Measurements from ENCODE around the gene PGGHG.

The PGGHG gene

GRCh38 chr11:292211-293121 lies 3.5 kb downstream of the PGGHG start:
- no peaks in the 10 kb centered on the region for H3K27me3 Mint-ChIP-seq
- peaks cover 25% of the 10 kb centered on the region for H3K36me3 Mint-ChIP-seq (ENCODE audit: insufficient read depth)
- no peak for ATAC-seq (replicated peaks; ENCODE audit: extremely low read depth, poor library complexity, severe bottlenecking)
- DNase-seq (ENCODE audit: low spot score in 2 of 2), result no peak
- H3K9me3 Mint-ChIP-seq, result no peaks in the 10 kb centered on the region
- H3K4me1 Mint-ChIP-seq, result peaks cover 38% of the 10 kb centered on the region
- H3K27ac Mint-ChIP-seq (ENCODE audit: low read depth), result no peak overlapping the region
- H3K4me3 Mint-ChIP-seq, result no peak overlapping the region

GRCh38 chr11:293271-293851 lies 4.4 kb downstream of the PGGHG start:
- ATAC-seq (replicated peaks; ENCODE audit: extremely low read depth, poor library complexity, severe bottlenecking) (no peak), DNase-seq (ENCODE audit: low spot score in 2 of 2) (no peak)
- H3K9me3 Mint-ChIP-seq, result no peaks in the 10 kb centered on the region
- H3K36me3 Mint-ChIP-seq (ENCODE audit: insufficient read depth), result peaks cover 20% of the 10 kb centered on the region
- H3K4me3 Mint-ChIP-seq, result no peak overlapping the region
- H3K27me3 Mint-ChIP-seq, result no peaks in the 10 kb centered on the region
- no peak overlapping the region for H3K27ac Mint-ChIP-seq (ENCODE audit: low read depth)
- H3K4me1 Mint-ChIP-seq, result peaks cover 36% of the 10 kb centered on the region

GRCh38 chr11:293852-294661 lies 5.1 kb downstream of the PGGHG start:
- no peak overlapping the region for H3K27ac Mint-ChIP-seq (ENCODE audit: low read depth)
- peaks cover 20% of the 10 kb centered on the region for H3K36me3 Mint-ChIP-seq (ENCODE audit: insufficient read depth)
- H3K4me3 Mint-ChIP-seq, result no peak overlapping the region
- H3K9me3 Mint-ChIP-seq, result no peaks in the 10 kb centered on the region
- ATAC-seq (replicated peaks; ENCODE audit: extremely low read depth, poor library complexity, severe bottlenecking) (no peak), DNase-seq (ENCODE audit: low spot score in 2 of 2) (no peak)
- H3K4me1 Mint-ChIP-seq, result peaks cover 36% of the 10 kb centered on the region
- H3K27me3 Mint-ChIP-seq, result no peaks in the 10 kb centered on the region

GRCh38 chr11:294780-295179 lies 5.9 kb downstream of the PGGHG start:
- H3K27me3 Mint-ChIP-seq, result no peaks in the 10 kb centered on the region
- no peak for DNase-seq (ENCODE audit: low spot score in 2 of 2)
- peaks cover 19% of the 10 kb centered on the region for H3K36me3 Mint-ChIP-seq (ENCODE audit: insufficient read depth)
- peaks cover 31% of the 10 kb centered on the region for H3K4me1 Mint-ChIP-seq
- no peak overlapping the region for H3K4me3 Mint-ChIP-seq
- ATAC-seq (replicated peaks; ENCODE audit: extremely low read depth, poor library complexity, severe bottlenecking), result no peak
- H3K9me3 Mint-ChIP-seq, result no peaks in the 10 kb centered on the region
- H3K27ac Mint-ChIP-seq (ENCODE audit: low read depth), result no peak overlapping the region

- Mint-ChIP-seq H3K9me3 (no peaks in the 10 kb centered on the region), H3K27me3 (no peaks in the 10 kb centered on the region), H3K27ac (ENCODE audit: low read depth) (no peak overlapping the region), H3K36me3 (ENCODE audit: insufficient read depth) (peaks cover 16% of the 10 kb centered on the region), H3K4me3 (no peak overlapping the region), H3K4me1 (peaks cover 23% of the 10 kb centered on the region)
- ATAC-seq (replicated peaks; ENCODE audit: extremely low read depth, poor library complexity, severe bottlenecking) (no peak), DNase-seq (ENCODE audit: low spot score in 2 of 2) (no peak)
Measured at GRCh38 chr11:295351-296170, 6.6 kb downstream of the PGGHG start.

- H3K27me3 Mint-ChIP-seq, result no peaks in the 10 kb centered on the region
- DNase-seq (ENCODE audit: low spot score in 2 of 2) (no peak), ATAC-seq (replicated peaks; ENCODE audit: extremely low read depth, poor library complexity, severe bottlenecking) (no peak)
- no peak overlapping the region for H3K4me3 Mint-ChIP-seq
- peaks cover 12% of the 10 kb centered on the region for H3K36me3 Mint-ChIP-seq (ENCODE audit: insufficient read depth)
- no peaks in the 10 kb centered on the region for H3K9me3 Mint-ChIP-seq
- H3K27ac Mint-ChIP-seq (ENCODE audit: low read depth), result no peak overlapping the region
- peaks cover 15% of the 10 kb centered on the region for H3K4me1 Mint-ChIP-seq
Measured at GRCh38 chr11:296171-297050, 7.5 kb downstream of the PGGHG start.

- peak overlapping the region; percentile 36 for H3K27ac Mint-ChIP-seq (ENCODE audit: low read depth)
- peak overlapping the region; percentile 63 for H3K4me3 Mint-ChIP-seq
- H3K4me1 Mint-ChIP-seq, result peaks cover 13% of the 10 kb centered on the region
- H3K9me3 Mint-ChIP-seq, result no peaks in the 10 kb centered on the region
- peak; percentile 29 for ATAC-seq (replicated peaks; ENCODE audit: extremely low read depth, poor library complexity, severe bottlenecking)
- DNase-seq (ENCODE audit: low spot score in 2 of 2), result no peak
- no peaks in the 10 kb centered on the region for H3K27me3 Mint-ChIP-seq
- peaks cover 10% of the 10 kb centered on the region for H3K36me3 Mint-ChIP-seq (ENCODE audit: insufficient read depth)
Measured at GRCh38 chr11:297051-297585, 8.2 kb downstream of the PGGHG start.

GRCh38 chr11:297586-298405 lies 8.9 kb downstream of the PGGHG start:
- DNase-seq (ENCODE audit: low spot score in 2 of 2) (no peak), ATAC-seq (replicated peaks; ENCODE audit: extremely low read depth, poor library complexity, severe bottlenecking) (peak; percentile 57)
- peaks cover 9% of the 10 kb centered on the region for H3K36me3 Mint-ChIP-seq (ENCODE audit: insufficient read depth)
- peak overlapping the region; percentile 63 for H3K4me3 Mint-ChIP-seq
- no peaks in the 10 kb centered on the region for H3K27me3 Mint-ChIP-seq
- no peaks in the 10 kb centered on the region for H3K9me3 Mint-ChIP-seq
- H3K27ac Mint-ChIP-seq (ENCODE audit: low read depth), result peak overlapping the region; percentile 36
- peaks cover 15% of the 10 kb centered on the region for H3K4me1 Mint-ChIP-seq

GRCh38 chr11:298406-299065 lies 9.6 kb downstream of the PGGHG start:
- Mint-ChIP-seq H3K4me3 (no peak overlapping the region), H3K27me3 (no peaks in the 10 kb centered on the region), H3K9me3 (no peaks in the 10 kb centered on the region), H3K27ac (ENCODE audit: low read depth) (no peak overlapping the region), H3K4me1 (peaks cover 18% of the 10 kb centered on the region), H3K36me3 (ENCODE audit: insufficient read depth) (peaks cover 9% of the 10 kb centered on the region)
- ATAC-seq (replicated peaks; ENCODE audit: extremely low read depth, poor library complexity, severe bottlenecking) (no peak), DNase-seq (ENCODE audit: low spot score in 2 of 2) (no peak)

- Mint-ChIP-seq H3K4me1 (peaks cover 18% of the 10 kb centered on the region), H3K4me3 (no peak within 1 kb of the TSS), H3K27me3 (no peaks in the 10 kb centered on the region), H3K36me3 (ENCODE audit: insufficient read depth) (peaks cover 9% of the 10 kb centered on the region), H3K9me3 (no peaks in the 10 kb centered on the region), H3K27ac (ENCODE audit: low read depth) (no peak within 1 kb of the TSS)
- no peak for DNase-seq (ENCODE audit: low spot score in 2 of 2)
- ATAC-seq (replicated peaks; ENCODE audit: extremely low read depth, poor library complexity, severe bottlenecking), result no peak
Measured at GRCh38 chr11:299081-299891, 10.4 kb downstream of the PGGHG start, which contains the start of gene IFITM5. IFITM5 (minus strand) TSS chr11:299526; CDS start chr11:299490, 36 bp downstream.
